ENCODE measurements around the gene LRRC45.
"Not testable (repeated sequence)": the region's sequence is repeated elsewhere in the genome, so short reads cannot be mapped to it uniquely, and the experiment has no call there.

The LRRC45 gene

DNA sequence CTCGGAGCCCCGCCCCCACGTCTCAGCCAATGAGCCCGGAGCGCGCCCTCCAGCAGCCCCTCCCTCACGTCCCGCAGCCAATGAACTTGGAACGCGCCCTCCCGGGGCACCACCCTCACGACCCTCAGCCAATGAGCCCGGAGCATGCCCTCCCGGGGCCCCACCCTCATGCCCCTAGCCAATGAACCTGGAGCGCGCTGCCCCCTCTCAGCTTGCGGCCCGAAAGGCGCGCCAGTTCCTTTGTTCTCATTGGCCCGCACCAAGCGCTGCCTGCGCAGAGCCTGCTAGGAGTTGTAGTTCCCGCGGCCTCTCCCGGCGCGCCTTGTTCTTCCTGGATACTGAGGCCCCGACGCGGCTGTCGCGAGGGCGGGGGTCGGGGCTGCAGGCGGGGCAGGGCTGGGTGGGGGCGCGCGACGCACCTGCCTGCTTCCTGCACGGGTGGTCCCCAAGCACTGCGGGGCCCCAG, at the start of gene LRRC45:
TSS of gene LRRC45 (plus strand) at position 325 of the 466 bp plus-strand sequence. CDS start 339 bp downstream, outside the sequence.
- DNase-seq, result peak; percentile 100

GRCh38 chr17:81973432-81973831, 49.7 kb upstream of the LRRC45 start:
- no peak for DNase-seq

GRCh38 chr17:81976332-81977210, 46.5 kb upstream of the LRRC45 start:
- DNase-seq, result peak; percentile 66

- DNase-seq, result peak; percentile 93
These were observed 45.8 kb upstream of the LRRC45 start, which contains the start of gene ASPSCR1 for GRCh38 chr17:81977211-81977808. TSS of gene ASPSCR1 (plus strand) at chr17:81977629. CDS start at chr17:81977647, 18 bp downstream.

DNA sequence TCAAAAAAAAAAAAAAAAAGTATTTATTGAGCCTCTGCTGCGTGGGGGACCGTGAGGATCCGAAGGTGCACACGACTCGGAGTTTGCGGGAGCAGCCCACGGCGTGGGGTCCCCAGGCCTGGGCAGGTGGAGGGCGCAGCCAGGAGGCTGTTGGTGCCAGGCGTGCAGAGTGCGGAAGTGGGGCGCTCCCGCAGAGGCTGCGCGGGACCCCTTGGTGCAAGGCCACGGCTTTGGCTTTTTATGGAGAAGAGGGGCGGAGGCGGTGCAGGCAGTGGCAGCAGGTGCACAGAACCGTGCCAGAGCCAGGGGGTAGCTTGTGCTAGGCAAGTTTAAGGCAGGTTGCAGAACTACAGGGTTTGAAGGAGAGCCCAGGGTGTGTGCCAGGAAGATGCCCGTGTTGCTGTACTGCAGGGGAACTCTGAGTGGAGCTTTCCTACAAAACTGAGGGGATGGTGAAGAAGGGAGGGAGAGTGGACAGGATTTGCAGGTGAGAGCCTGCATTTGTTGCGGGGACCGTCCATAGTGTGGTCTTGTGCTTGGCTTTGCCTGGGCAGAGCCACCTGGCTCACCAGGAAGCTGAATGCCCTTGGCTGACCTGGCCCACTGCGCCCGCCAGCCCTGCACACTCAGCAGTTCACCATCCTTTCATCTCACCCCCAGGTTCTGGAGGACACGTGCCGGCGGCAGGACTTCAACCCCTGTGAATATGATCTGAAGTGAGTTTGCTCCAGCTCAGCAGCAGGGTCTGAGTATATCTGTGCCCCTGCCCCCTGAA, 44.4 kb upstream of the LRRC45 start:
- DNase-seq, result no peak

DNA sequence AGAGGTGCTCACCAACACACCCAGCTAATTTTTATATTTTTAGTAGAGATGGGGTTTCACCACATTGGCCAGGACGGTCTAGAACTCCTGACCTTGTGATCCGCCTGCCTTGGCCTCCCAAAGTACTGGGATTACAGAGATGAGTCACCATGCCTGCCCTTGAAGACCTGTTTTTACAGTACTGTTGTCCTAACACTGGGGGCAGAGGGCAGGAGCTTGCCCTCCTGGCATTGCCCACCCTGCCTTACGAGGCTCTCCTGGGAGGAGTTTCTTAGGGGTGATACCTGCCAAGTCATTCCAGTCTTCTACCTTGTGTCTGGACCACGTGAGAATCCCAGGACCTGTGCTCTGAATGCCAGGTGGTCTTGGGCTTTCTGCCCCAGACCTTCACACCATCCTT, 43.0 kb upstream of the LRRC45 start:
- DNase-seq, result no peak

DNA sequence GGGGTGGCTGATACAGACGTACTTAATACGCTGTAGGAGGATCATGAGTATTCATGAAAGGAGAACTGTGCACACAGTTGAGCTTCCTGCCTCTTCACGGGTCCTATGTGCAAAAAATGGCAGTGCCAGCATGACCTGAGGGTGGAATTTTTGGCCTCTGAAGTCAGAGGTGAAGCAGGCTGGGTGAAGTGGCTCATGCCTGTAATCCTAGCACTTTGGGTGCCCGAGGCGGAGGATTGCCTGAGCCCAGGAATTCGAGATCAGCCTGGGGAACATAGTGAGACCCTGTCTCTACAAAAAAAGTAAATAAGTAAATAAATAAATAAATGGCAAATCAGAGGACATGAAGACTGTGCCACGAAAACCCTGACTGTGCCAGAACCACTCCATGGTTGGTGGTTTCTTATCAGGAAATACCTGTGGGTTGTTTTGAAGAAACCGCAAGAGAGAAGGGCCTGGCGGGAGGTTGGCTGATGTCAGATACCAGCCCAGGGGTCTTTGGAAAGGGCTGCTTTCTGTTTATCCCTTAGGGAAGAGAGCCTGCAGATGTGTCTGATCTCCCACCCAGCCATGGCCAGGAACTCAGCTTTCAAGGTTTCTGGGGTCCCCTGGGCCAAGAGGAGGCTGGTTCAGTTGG, 42.3 kb upstream of the LRRC45 start:
- no peak for DNase-seq

DNA sequence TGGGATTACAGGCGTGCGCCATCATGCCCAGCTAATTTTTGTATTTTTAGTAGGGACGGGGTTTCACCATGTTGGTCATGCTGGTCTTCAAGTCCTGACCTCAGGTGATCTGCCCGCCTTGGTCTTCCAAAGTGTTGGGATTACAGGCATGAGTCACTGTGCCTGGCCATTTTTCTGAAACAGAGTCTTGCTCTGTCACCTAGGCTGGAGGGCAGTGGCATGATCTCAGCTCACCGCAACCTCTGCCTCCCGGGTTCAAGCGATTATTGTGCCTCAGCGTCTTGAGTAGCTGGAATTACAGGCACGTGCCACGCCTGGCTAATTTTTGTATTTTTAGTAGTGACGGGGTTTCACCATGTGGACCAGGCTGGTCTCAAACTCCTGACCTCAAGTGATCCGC, 41.6 kb upstream of the LRRC45 start:
- DNase-seq, result not testable (repeated sequence)

DNA sequence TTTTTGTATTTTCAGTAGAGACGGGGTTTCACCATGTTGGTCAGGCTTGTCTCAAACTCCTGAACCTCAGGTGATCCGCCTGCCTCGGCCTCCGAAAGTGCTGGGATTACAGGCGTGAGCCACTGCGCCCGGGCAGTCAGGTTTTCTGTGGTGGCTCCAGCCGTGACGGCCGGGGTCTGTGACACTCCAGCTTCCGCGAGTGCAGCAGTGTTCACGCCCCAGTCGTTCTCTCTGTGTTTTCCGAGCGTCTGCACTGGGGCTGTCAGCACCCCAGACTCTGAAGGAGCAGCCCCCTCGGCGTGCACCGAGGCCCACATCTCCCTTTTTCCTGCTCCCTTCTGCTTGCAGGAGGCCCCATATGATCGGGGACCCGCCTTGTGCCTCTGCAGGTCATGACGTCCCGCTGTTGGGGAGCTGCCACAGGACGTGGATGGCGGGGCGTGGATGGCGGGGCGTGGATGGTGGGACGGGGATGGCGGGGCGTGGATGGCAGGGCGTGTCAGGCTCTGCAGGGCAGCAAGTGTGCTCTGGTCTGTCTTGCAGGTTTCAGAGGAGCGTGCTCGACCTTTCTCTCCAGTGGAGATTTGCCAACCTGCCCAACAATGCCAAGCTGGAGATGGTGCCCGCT, 40.0 kb upstream of the LRRC45 start:
- no peak for DNase-seq

GRCh38 chr17:81983639-81984373, 39.3 kb upstream of the LRRC45 start:
- no peak for DNase-seq

- no peak for DNase-seq
These were observed 38.2 kb upstream of the LRRC45 start for GRCh38 chr17:81984773-81985410.

DNA sequence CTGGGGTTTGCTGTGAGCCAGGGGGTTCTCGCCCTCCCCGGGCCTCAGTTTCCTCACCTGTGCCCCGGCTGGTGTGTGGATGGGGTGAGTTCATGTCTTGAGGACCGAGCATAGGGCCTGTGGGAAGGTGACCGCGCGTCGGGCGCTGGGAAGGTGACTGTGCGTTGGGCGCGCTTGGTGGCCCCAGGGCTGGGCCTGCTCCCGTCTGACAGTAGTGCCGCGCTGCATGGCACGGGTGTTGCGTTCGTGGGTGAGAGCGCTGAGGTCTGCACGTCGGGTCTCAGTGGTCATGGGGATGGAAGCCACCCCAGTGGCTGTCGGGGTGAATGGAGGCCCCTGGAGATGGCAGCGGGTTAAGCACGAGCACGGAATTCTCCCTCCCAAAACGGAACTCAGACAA, 36.5 kb upstream of the LRRC45 start:
- DNase-seq, result no peak

GRCh38 chr17:81987161-81987770, 35.8 kb upstream of the LRRC45 start:
- DNase-seq, result no peak

DNA sequence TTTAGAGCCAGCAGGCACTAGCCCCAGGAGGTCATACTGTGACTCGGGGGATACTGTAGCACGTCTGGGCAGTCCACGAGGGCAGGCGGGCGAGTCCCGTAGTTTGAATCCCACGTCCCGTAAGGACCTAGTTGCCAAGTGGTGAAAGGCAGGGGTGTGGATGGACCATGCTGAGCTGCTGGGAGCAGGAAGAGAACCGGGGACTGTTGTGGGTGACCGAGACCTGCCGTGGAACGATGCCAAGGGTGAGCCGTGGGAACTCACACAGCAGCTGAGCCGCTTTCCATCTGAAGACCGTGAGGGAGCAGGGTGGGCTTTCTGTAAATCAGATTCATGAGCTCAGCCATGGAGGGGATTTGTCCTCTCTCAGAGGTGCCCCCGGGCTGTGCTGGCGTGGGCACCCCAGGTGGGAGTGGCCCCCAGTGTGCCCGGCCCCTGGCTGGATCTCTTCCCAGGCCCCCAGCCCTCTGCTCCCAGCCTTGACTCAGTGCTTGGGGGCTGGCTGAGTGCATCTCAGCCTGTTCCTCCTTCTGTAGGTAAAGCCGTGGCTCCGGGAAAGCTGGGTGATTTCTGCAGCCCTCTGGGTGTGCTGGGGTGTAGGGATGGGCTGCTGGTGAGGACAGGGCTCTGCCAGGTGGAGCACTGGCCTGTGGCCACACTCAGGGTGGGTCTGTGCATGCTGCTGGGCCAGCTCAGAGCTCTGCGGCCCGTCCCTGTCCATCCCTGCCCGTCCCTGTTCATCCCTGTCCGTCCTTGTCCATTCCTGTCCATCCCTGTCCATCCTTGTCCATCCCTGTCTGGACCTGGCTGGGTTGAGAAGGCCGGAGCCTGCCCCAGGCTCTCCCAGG, 32.0 kb upstream of the LRRC45 start:
- no peak for DNase-seq

DNA sequence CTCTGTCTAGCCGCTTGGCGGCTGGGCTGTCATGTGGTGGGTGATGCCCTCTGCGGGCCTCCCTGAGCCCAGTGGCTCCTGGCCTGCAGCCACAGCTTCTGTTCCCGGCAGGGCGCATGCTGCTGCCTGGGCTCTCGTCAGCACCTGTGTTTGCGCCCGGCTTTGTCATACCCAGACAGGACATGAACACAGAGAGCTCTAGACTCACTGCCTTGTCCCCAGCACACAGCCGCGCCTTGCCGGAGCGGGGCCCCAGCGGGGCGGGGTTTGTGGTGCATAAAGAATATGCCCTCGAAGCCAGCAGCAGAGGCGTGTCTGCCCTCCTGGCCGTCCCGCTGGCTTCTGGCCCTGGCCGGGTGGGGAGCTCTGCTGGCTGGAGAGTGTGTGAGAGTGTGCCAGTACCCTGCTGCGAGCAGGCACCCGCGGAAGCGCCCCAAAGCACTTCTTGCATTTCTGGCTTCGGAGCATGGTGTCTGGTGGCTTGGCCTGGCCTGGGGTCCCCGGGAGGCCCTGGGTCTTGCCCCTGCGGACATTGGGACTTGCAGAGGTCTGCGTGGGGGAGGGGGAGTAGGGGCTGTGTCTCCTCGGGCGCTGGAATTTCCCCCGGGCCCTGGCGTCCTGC, 31.3 kb upstream of the LRRC45 start:
- no peak for DNase-seq

DNA sequence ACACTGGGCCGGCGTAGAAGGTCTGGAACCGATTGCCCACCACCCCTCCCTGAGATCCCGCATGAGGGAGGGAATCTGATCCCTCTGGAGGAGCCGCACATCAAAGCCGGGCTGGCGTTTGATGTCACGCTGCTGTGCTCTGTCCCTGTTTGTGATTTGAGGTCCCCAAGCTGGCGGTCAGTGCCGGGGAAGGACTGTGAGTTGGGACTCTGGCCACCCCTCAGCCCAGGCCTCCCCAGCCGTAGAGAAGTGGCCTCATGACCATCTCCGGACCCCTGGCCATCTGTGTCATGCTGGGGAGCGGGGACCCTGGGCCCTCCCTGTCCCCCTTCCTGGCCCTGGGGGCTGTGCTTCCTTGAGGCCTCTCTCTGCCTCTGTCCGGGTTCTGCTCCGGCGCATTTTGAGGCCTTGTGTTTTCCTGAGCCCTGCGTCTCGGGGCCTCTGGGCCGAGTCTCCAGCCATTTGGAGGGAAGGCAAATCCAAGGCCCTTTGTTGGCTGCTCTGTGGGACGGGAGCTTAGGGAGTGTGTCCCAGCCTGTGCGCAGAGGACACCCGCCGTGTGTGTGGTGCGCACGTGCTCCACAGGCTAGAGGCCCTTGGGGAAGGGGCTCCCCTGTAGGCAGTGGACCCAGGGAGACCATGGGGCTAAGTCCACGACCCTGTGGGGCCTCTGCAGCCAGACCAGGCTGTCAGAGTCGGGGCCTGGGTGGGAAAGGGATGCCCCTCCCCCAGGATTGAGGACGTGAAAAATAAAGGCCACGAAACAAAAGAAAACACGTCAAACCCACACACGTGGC, 30.6 kb upstream of the LRRC45 start:
- no peak for DNase-seq

DNA sequence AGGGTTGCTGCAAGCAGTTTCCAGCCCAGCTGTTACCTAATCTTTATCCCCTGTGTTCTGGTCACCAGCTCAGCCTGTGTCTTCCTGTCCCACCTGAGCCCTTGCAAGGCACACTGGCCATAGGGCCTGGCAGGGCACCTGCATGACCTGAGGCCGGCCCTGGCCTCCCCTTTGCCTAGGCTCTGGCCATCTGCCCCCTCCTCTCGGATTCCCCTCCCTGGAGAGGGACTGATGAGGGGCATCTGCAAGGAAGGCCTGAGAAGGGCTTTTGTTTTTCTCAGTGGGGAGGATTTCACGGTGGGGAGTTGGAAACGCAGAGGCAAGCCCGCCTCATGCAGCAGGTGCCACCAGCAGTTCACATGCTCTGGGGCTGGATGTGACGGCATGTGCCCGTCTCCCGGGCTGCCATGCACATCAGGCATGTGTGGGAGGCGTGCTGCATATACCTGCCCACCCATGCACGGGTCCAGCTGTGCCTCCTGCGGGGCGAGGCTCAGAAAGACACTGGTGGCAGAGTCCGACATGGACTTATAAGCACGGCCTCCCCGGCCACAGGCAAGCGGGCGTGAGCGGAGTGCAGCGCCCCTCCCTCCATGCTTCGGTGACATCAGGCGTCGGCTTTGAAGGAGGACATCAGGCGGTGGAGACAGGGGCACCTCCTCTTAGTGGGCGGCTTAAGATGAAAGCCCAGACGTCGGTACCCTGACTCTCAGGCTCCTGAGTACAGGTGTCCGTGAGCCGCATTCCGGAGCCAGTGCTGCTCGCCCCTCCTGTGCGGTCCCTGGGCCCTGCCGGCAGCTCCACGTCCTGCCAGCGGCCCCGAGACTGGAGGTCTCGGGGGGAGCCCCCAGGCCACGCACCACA, 29.1 kb upstream of the LRRC45 start:
- DNase-seq, result no peak

Measured in NCI-H82 (cell line).